OCI-LY7 (cell line): ENCODE measurements around the gene MYT1. TPM values are rescaled to one million over a fixed set of nuclear protein-coding genes. Genes with fewer than 3 reads are reported as not detected.

Source experiments
- BruUV-seq: library from RNA; stranded (reverse); fragments of 400-500 nt; replicated peaks from 2 replicates; lab custom pipeline; 2021; lab: Mats Ljungman, UMichigan
- CTCF ChIA-PET: fragments of 300-600 bp; sonication (Branson Sonifier 250); formaldehyde crosslinking; loops from one replicate; lab custom pipeline; 2022; ENCODE audit warnings: antibody characterized with exemption; ENCODE audit not compliant: unreplicated experiment; lab: Charles Lee
- POLR2A ChIA-PET: fragments of 300-600 bp; sonication (Branson Sonifier 250); formaldehyde crosslinking; loops from one replicate; lab custom pipeline; 2022; ENCODE audit warnings: antibody characterized with exemption; lab: Charles Lee
- DNase-seq: peaks from one replicate; pipeline ENCODE4 v3.0.0-alpha.2; 2015; ENCODE audit warnings: low spot score
- H2AFZ ChIP-seq: fragments of 200-600 bp; sonication (generic), shearing (Covaris generic); 2 replicates; pipeline ENCODE4 v1.6.1; 2014; ENCODE audit warnings: mild to moderate bottlenecking, antibody characterized with exemption, low read length, moderate library complexity
- H3K27ac ChIP-seq: fragments of 200-600 bp; sonication (generic); 2 replicates; pipeline ENCODE4 v1.5.1; 2014; ENCODE audit warnings: mixed run types, low read depth, mild to moderate bottlenecking, moderate library complexity, low read length, inconsistent platforms; ENCODE audit not compliant: poor library complexity, severe bottlenecking
- H3K36me3 ChIP-seq: fragments of 200-600 bp; sonication (generic); 2 replicates; pipeline ENCODE4 v1.6.1; 2014; ENCODE audit warnings: mild to moderate bottlenecking, antibody characterized with exemption, low read length, moderate library complexity, mixed read lengths; ENCODE audit not compliant: insufficient read depth
- H3K4me1 ChIP-seq: fragments of 200-600 bp; sonication (generic); 2 replicates; pipeline ENCODE4 v1.5.1; 2014; ENCODE audit warnings: mild to moderate bottlenecking, low read length; ENCODE audit not compliant: insufficient read depth, poor library complexity, severe bottlenecking
- H3K4me2 ChIP-seq: fragments of 200-600 bp; sonication (generic); 2 replicates; pipeline ENCODE4 v1.6.1; 2014; ENCODE audit warnings: mild to moderate bottlenecking, low read length
- H3K4me3 ChIP-seq: fragments of 200-600 bp; sonication (generic); 2 replicates; pipeline ENCODE4 v1.5.1; 2014; ENCODE audit warnings: mild to moderate bottlenecking, low read depth, low read length; ENCODE audit not compliant: poor library complexity, severe bottlenecking
- H3K79me2 ChIP-seq: fragments of 200-600 bp; sonication (generic); 2 replicates; pipeline ENCODE4 v1.6.1; 2016; ENCODE audit warnings: low read depth, mild to moderate bottlenecking, low read length, moderate library complexity, mixed read lengths; ENCODE audit not compliant: insufficient read depth
- H3K9me2 ChIP-seq: fragments of 200-600 bp; sonication (generic); 2 replicates; pipeline ENCODE4 v1.6.1; 2016; ENCODE audit warnings: mild to moderate bottlenecking, low read length, mixed read lengths; ENCODE audit not compliant: insufficient read depth
- H3K9me3 ChIP-seq: fragments of 200-600 bp; sonication (generic); 2 replicates; pipeline ENCODE4 v1.6.1; 2014; ENCODE audit warnings: mild to moderate bottlenecking, mixed run types, low read length, mixed read lengths
- H4K20me1 ChIP-seq: fragments of 200-600 bp; sonication (generic); 2 replicates; pipeline ENCODE4 v1.6.1; 2014; ENCODE audit warnings: mild to moderate bottlenecking, antibody characterized with exemption, low read length, moderate library complexity, mixed read lengths; ENCODE audit not compliant: insufficient read depth
- CTCF ChIP-seq: fragments of 200-600 bp; sonication (generic); conservative IDR thresholded peaks from 2 replicates; pipeline ENCODE4 v1.5.1; 2014; ENCODE audit warnings: mild to moderate bottlenecking, antibody characterized with exemption, low read length, moderate library complexity, mixed read lengths
- EZH2phosphoT487 ChIP-seq: fragments of 200-600 bp; sonication (generic); IDR thresholded peaks from 2 replicates; pipeline ENCODE4 v1.6.1; 2018; ENCODE audit warnings: low read depth, borderline replicate concordance, mild to moderate bottlenecking, mixed run types, antibody characterized with exemption, low read length, moderate library complexity, mixed read lengths
- intact Hi-C: fragments of 100-400 bp; cut with micrococcal nuclease; formaldehyde crosslinking; loops from one replicate; pipeline ENCODE4 v1.10.0; 2022; ENCODE audit not compliant: unreplicated experiment
- total RNA-seq, 2 experiments: library from RNA; depleted of rRNA in 1 of 2; stranded (reverse); fragments of >200 nt in 1 of 2; shearing (Covaris generic) in 1 of 2; gene quantifications; 2 replicates each; pipeline ENCODE4 v1.2.3, GENCODE V29; 2014 to 2022

The MYT1 gene
- total RNA-seq, 2 experiments from 2014 or later = 0.32 to 0.95 TPM

- TF ChIP-seq CTCF (no peak), EZH2phosphoT487 (no peak)
- intact Hi-C loops = no loop called here
- no peaks in the 10 kb centered on the region for H3K9me3 ChIP-seq
- CTCF ChIA-PET = no interaction called here
- no peak overlapping the region for H3K4me3 ChIP-seq
- H4K20me1 ChIP-seq = no peaks in the 10 kb centered on the region
- POLR2A ChIA-PET = no interaction called here
- no peak overlapping the region for H2AFZ ChIP-seq
- no peak overlapping the region for H3K4me2 ChIP-seq
- no TSS peak for BruUV-seq
- H3K36me3 ChIP-seq = no peaks in the 10 kb centered on the region
- no peak overlapping the region for H3K27ac ChIP-seq
- no peaks in the 10 kb centered on the region for H3K79me2 ChIP-seq
- H3K4me1 ChIP-seq = no peaks in the 10 kb centered on the region
- no peak for DNase-seq
- H3K9me2 ChIP-seq = no peaks in the 10 kb centered on the region
Measured at GRCh38 chr20:64230461-64231145, 66.4 kb downstream of the MYT1 start.

- Histone ChIP-seq H3K27ac (no peak overlapping the region), H3K79me2 (no peaks in the 10 kb centered on the region), H3K4me3 (no peak overlapping the region), H3K9me3 (no peaks in the 10 kb centered on the region), H3K4me2 (no peak overlapping the region), H3K9me2 (no peaks in the 10 kb centered on the region), H2AFZ (no peak overlapping the region), H4K20me1 (no peaks in the 10 kb centered on the region), H3K36me3 (no peaks in the 10 kb centered on the region), H3K4me1 (no peaks in the 10 kb centered on the region)
- intact Hi-C loops = no loop called here
- CTCF ChIA-PET = no interaction called here
- POLR2A ChIA-PET = no interaction called here
- DNase-seq = no peak
- no TSS peak for BruUV-seq
- TF ChIP-seq CTCF (no peak), EZH2phosphoT487 (no peak)
Measured at GRCh38 chr20:64231621-64232550, 67.6 kb downstream of the MYT1 start.
